ENCODE data around the gene RNU5D-1. TPM values are rescaled to one million over a fixed set of nuclear protein-coding genes. Genes with fewer than 3 reads are reported as not detected.

The RNU5D-1 gene
- total and polyA plus RNA-seq, 7 donors: not detected

- Histone ChIP-seq H3K9me3 (no peaks in the 10 kb centered on the region), H3K27me3 (no peaks in the 10 kb centered on the region), H3K4me1 (no peaks in the 10 kb centered on the region), H3K4me3 (no peak overlapping the region), H3K27ac (no peak overlapping the region), H3K36me3 (no peaks in the 10 kb centered on the region)
- no peak for TF ChIP-seq POLR2A (IDR thresholded peaks at IDR 0.05)
- no peak for TF ChIP-seq POLR2AphosphoS5 (IDR thresholded peaks at IDR 0.05)
- TF ChIP-seq EP300 (IDR thresholded peaks at IDR 0.05): no peak
- no peak for TF ChIP-seq CTCF (IDR thresholded peaks at IDR 0.05)
- WGBS, 2 donors: 63 to 80% methylated on average over 9 of the region's 9 CpGs
- DNase-seq: no peak
- intact Hi-C loops (cut with DNase I): no loop called here
Measured at GRCh38 chr1:44723064-44723463, 7.9 kb downstream of the RNU5D-1 start.

GRCh38 chr1:44721485-44722361, 9.2 kb downstream of the RNU5D-1 start:
- H3K36me3 ChIP-seq: no peaks in the 10 kb centered on the region
- DNase-seq: peak; percentile 73
- no peak overlapping the region for H3K4me3 ChIP-seq
- WGBS, 2 donors: 28 to 45% methylated on average over 14 of the region's 14 CpGs
- intact Hi-C loops (cut with DNase I): no loop called here
- TF ChIP-seq CTCF (IDR thresholded peaks at IDR 0.05): no peak
- peak in 1 of 2 donors; percentile 69 for TF ChIP-seq POLR2A (IDR thresholded peaks at IDR 0.05)
- peak; percentile 11 to 91 (median 61) for TF ChIP-seq POLR2AphosphoS5 (IDR thresholded peaks at IDR 0.05)
- no peaks in the 10 kb centered on the region for H3K4me1 ChIP-seq
- no peaks in the 10 kb centered on the region for H3K27me3 ChIP-seq
- H3K27ac ChIP-seq: peak overlapping the region in 3 of 4 donors; percentile 1 to 46 (median 18)
- no peaks in the 10 kb centered on the region for H3K9me3 ChIP-seq

- DNase-seq: no peak
Measured at GRCh38 chr1:44720281-44720680, 10.7 kb downstream of the RNU5D-1 start.

GRCh38 chr1:44719318-44719717, 11.7 kb downstream of the RNU5D-1 start:
- 69 to 78% methylated on average over 5 of the region's 5 CpGs for WGBS, 2 donors
- Histone ChIP-seq H3K27ac (no peak overlapping the region), H3K9me3 (no peaks in the 10 kb centered on the region), H3K27me3 (no peaks in the 10 kb centered on the region), H3K4me1 (peaks cover 0 to 7% (median 5%) of the 10 kb centered on the region in 4 donors), H3K4me3 (no peak overlapping the region), H3K36me3 (no peaks in the 10 kb centered on the region)
- no peak for DNase-seq
- intact Hi-C loops (cut with DNase I): loop anchor here (10.0 kb wide), 1 partner anchor 575 kb away; no protein-coding TSS in a partner anchor
- TF ChIP-seq POLR2A (IDR thresholded peaks at IDR 0.05): no peak
- no peak for TF ChIP-seq EP300 (IDR thresholded peaks at IDR 0.05)
- no peak for TF ChIP-seq CTCF (IDR thresholded peaks at IDR 0.05)
- TF ChIP-seq POLR2AphosphoS5 (IDR thresholded peaks at IDR 0.05): no peak

More at GRCh38 chr1:44720281-44720680, 10.7 kb downstream of the RNU5D-1 start:
- no peaks in the 10 kb centered on the region for H3K27me3 ChIP-seq
- WGBS, 2 donors: 82 to 95% methylated on average over 4 of the region's 4 CpGs
- H3K4me3 ChIP-seq: no peak overlapping the region
- H3K36me3 ChIP-seq: no peaks in the 10 kb centered on the region
- intact Hi-C loops (cut with DNase I): no loop called here
- H3K27ac ChIP-seq: no peak overlapping the region
- H3K4me1 ChIP-seq: peaks cover 0 to under 1% (median 0%) of the 10 kb centered on the region in 4 donors
- TF ChIP-seq CTCF (IDR thresholded peaks at IDR 0.05) (no peak), POLR2A (IDR thresholded peaks at IDR 0.05) (no peak), EP300 (IDR thresholded peaks at IDR 0.05) (no peak), POLR2AphosphoS5 (IDR thresholded peaks at IDR 0.05) (no peak)
- no peaks in the 10 kb centered on the region for H3K9me3 ChIP-seq
